HepG2 (cell line): Measurements from ENCODE around the gene EXOC6B. TPM values are rescaled to one million over a fixed set of nuclear protein-coding genes. Genes with fewer than 3 reads are reported as not detected.
A peak's percentile ranks its signal among the peaks of the same experiment; 100 is the strongest.

Experiments used
- ATAC-seq: fragments of 200-7000 bp; cut with Tn5 transposase; 3 replicates; pipeline ENCODE4 v1.9.1; 2020; ENCODE audit warnings: mild to moderate bottlenecking, moderate library complexity
- BruUV-seq: library from RNA; stranded (reverse); fragments of 400-500 nt; replicated peaks from 2 replicates; lab custom pipeline; 2021; lab: Mats Ljungman, UMichigan
- CTCF ChIA-PET: fragments of 300-600 bp; formaldehyde crosslinking; extraction: SDS; loops from one replicate; lab custom pipeline; 2021; ENCODE audit warnings: low total read pairs, inconsistent platforms, low intra/inter-chr PET ratio; lab: Yijun Ruan, JAX
- POLR2A ChIA-PET: fragments of 350-600 bp; sonication (Branson Sonifier 250); formaldehyde crosslinking; loops from one replicate; lab custom pipeline; 2020; ENCODE audit warnings: antibody characterized with exemption, inconsistent platforms; lab: Yijun Ruan, JAX
- DNase-seq: peaks from one replicate; pipeline ENCODE4 v3.0.0-alpha.2; 2015; ENCODE audit warnings: low spot score
- FAIRE-seq: peaks from 3 replicates; lab custom pipeline; 2011; peaks lifted over from hg19 to GRCh38; lab: Jason Lieb, UNC
- H2AFZ ChIP-seq: one replicate; pipeline ENCODE4 v1.6.1; 2011; ENCODE audit warnings: low read length, inconsistent platforms
- H3K27ac ChIP-seq: fragments of 300-600 bp; 3 replicates; pipeline ENCODE4 v1.8.0; 2011; ENCODE audit warnings: mixed run types, mild to moderate bottlenecking, mixed read lengths, low read length, inconsistent platforms; ENCODE audit not compliant: insufficient read depth; ENCODE audit errors: extremely low read length
- H3K27me3 ChIP-seq, 2 experiments: fragments of 200-600 bp in 1 of 2; 2 replicates in 1 of 2; 3 replicates in 1 of 2; pipeline versions ENCODE4 v1.6.0 to v1.8.0; 2011; ENCODE audit warnings: low read length in 2 of 2, mild to moderate bottlenecking in 2 of 2, moderate library complexity in 2 of 2, inconsistent platforms in 1 of 2; ENCODE audit not compliant: insufficient read depth in 2 of 2, control insufficient read depth in 1 of 2
- H3K36me3 ChIP-seq, 2 experiments: fragments of 200-600 bp in 1 of 2; replicated peaks in 1 of 2; 2 replicates in 1 of 2; 3 replicates in 1 of 2; pipeline versions ENCODE4 v1.5.1 to v1.8.0; 2011; ENCODE audit warnings: low read length in 2 of 2, inconsistent platforms in 1 of 2; ENCODE audit not compliant: insufficient read depth in 2 of 2, control insufficient read depth in 1 of 2
- H3K4me1 ChIP-seq: 2 replicates; pipeline ENCODE4 v1.5.1; 2012; ENCODE audit warnings: low read length, inconsistent platforms; ENCODE audit not compliant: insufficient read depth
- H3K4me2 ChIP-seq: 2 replicates; pipeline ENCODE4 v1.6.0; 2011; ENCODE audit warnings: low read depth, low read length, inconsistent platforms
- H3K4me3 ChIP-seq, 3 experiments: fragments of 200-600 bp in 1 of 3; sonication (generic), shearing (Covaris generic) in 1 of 3; replicated peaks in 1 of 3; 2 replicates each; pipeline ENCODE4 v1.5.1; 2011 to 2016; ENCODE audit warnings: low read length in 3 of 3, inconsistent platforms in 2 of 3, low read depth in 2 of 3, mild to moderate bottlenecking in 2 of 3, control low read depth in 1 of 3, mixed read lengths in 1 of 3; ENCODE audit not compliant: insufficient read depth in 1 of 3
- H3K79me2 ChIP-seq: one replicate; pipeline ENCODE4 v1.6.1; 2011; ENCODE audit warnings: low read length, inconsistent platforms; ENCODE audit not compliant: insufficient read depth
- H3K9ac ChIP-seq: 2 replicates; pipeline ENCODE4 v1.6.0; 2011; ENCODE audit warnings: mild to moderate bottlenecking, low read depth, low read length, inconsistent platforms; ENCODE audit not compliant: insufficient read depth
- H3K9me3 ChIP-seq: 2 replicates; pipeline ENCODE4 v1.5.1; 2012; ENCODE audit warnings: mild to moderate bottlenecking, low read length
- H4K20me1 ChIP-seq: 2 replicates; pipeline ENCODE4 v1.6.0; 2011; ENCODE audit warnings: inconsistent platforms, mild to moderate bottlenecking, low read length, moderate library complexity; ENCODE audit not compliant: insufficient read depth
- BCL3 ChIP-seq: sonication (generic); formaldehyde crosslinking; IDR thresholded peaks from 2 replicates; pipeline ENCODE4 v1.5.1; 2020; ENCODE audit warnings: mild to moderate bottlenecking, missing genetic modification reagents, moderate library complexity
- GFI1 ChIP-seq: sonication (generic); formaldehyde crosslinking; IDR thresholded peaks from 2 replicates; pipeline ENCODE4 v1.5.0; 2020; ENCODE audit warnings: missing genetic modification reagents, mild to moderate bottlenecking, borderline replicate concordance
- IKZF1 ChIP-seq: fragments of 450-650 bp; IDR thresholded peaks from 2 replicates; pipeline ENCODE4 v1.7.1; 2016
- RCOR2 ChIP-seq: IDR thresholded peaks from 2 replicates; pipeline ENCODE4 v1.6.1; 2016; ENCODE audit warnings: missing biosample characterization, missing genetic modification reagents
- SIN3B ChIP-seq: fragments of 150-350 bp; IDR thresholded peaks from 2 replicates; pipeline ENCODE4 v1.6.1; 2014; ENCODE audit warnings: low read length
- SNRNP70 ChIP-seq: fragments of 200-400 bp; formaldehyde crosslinking; IDR thresholded peaks from 2 replicates; pipeline ENCODE4 v1.6.1; 2017; ENCODE audit warnings: mild to moderate bottlenecking, low read depth, low read length, moderate library complexity
- STAG1 ChIP-seq: sonication (generic); formaldehyde crosslinking; IDR thresholded peaks from 2 replicates; pipeline ENCODE4 v1.4.0; 2020; ENCODE audit warnings: missing genetic modification reagents
- TARDBP ChIP-seq: sonication (generic); formaldehyde crosslinking; IDR thresholded peaks from 2 replicates; pipeline ENCODE4 v1.8.0; 2022; ENCODE audit warnings: mild to moderate bottlenecking, missing genetic modification reagents
- ZFYVE20 ChIP-seq: sonication (generic); formaldehyde crosslinking; IDR thresholded peaks from 2 replicates; pipeline ENCODE4 v1.8.0; 2023; ENCODE audit warnings: low read depth, mild to moderate bottlenecking, moderate library complexity, missing genetic modification reagents, borderline replicate concordance
- ZNF205 ChIP-seq: IDR thresholded peaks from 2 replicates; pipeline ENCODE4 v1.6.1; 2018; ENCODE audit warnings: missing biosample characterization, missing genetic modification reagents
- WGBS: methylation state at CpG from one replicate; pipeline ENCODE4 v1.1.6; 2017; ENCODE audit warnings: low lambda C conversion rate; 5-methylcytosine and 5-hydroxymethylcytosine counted together
- in situ Hi-C: cut with HindIII; loops from 2 replicates; pipeline ENCODE4 v1.10.0; 2017; ENCODE audit warnings: low pct_unique_long_range_greater_than_20kb; ENCODE audit not compliant: extremely low pct_ligation_motif_present
- intact Hi-C: fragments of 100-400 bp; cut with micrococcal nuclease; formaldehyde crosslinking; loops from one replicate; pipeline ENCODE4 v1.10.0; 2022; ENCODE audit not compliant: unreplicated experiment
- polyA plus RNA-seq, 8 experiments: library from polyadenylated mRNA; depleted of rRNA in 3 of 8; stranded (reverse) in 7 of 8; unstranded in 1 of 8; fragments of >200 nt; fragmentation: Illumina TruSeq in 4 of 8; extraction: Trizol in 4 of 8; gene quantifications; 2 replicates each; pipeline versions ENCODE4 v1.2.1 to v1.2.3, GENCODE V29; 2011 to 2016; ENCODE audit warnings: low read depth in 4 of 8, missing spikeins in 1 of 8, mixed read lengths in 1 of 8; ENCODE audit not compliant: insufficient read depth in 1 of 8
- total RNA-seq, 5 experiments: library from RNA; depleted of rRNA; stranded (reverse); fragments of >200 nt; fragmentation: Illumina TruSeq; extraction: Trizol; gene quantifications; 2 replicates each; pipeline ENCODE4 v1.2.3, GENCODE V29; 2016; ENCODE audit warnings: low read depth in 1 of 5
- TF ChIP-seq, protein P1 (sequence below): sonication (generic); formaldehyde crosslinking; IDR thresholded peaks from 2 replicates; pipeline ENCODE4 v1.5.0; 2020; ENCODE audit warnings: mild to moderate bottlenecking, missing genetic modification reagents, moderate library complexity

EXOC6B gene
- total and polyA plus RNA-seq, 2 of the 13 experiments (the other 11 are each of a cell fraction or from before 2014, with no cell fraction given), result 9.1 to 15.9 TPM

DNA sequence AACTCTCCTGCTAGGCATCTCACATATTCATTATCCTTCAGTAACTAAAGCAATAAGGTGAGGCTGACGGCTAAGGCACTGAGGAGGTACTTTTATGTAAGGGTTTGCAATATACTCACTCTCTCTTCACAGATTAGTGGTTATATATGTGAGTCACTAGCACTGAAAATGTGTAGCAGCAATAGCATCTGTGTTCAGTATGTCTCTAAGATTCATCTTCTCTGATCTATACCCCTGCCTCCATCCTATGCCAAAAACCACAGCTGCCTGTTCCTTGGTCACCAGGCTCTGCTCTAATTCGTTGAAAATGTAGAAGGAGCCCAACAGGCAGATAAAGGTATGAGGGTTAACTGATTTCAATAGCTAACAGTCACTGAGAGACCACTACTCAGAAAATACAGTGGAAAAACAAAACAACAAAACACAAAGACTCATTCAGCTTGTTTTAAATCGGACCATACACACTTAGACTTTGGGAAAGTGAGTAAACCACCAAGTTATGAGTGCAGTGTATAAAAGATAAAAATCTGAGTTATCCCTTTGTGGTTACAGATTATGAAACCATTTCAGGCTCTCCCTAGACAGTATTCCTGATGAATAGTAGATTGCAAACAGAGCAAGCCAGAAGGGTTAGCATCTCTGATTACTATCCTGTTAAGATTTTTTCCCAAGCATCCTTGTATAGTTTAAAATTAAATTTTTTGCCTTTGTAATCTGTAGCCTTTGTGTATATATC lies 602.8 kb downstream of the EXOC6B start (continued):
- no peak for TF ChIP-seq ZNF205 (CRISPR knock-in tag)
- no peak for TF ChIP-seq TARDBP
- no peak for TF ChIP-seq SNRNP70
- no peak for TF ChIP-seq IKZF1
- no peak for TF ChIP-seq SIN3B
- no peak for TF ChIP-seq BCL3
- TF ChIP-seq RCOR2, result no peak

DNA sequence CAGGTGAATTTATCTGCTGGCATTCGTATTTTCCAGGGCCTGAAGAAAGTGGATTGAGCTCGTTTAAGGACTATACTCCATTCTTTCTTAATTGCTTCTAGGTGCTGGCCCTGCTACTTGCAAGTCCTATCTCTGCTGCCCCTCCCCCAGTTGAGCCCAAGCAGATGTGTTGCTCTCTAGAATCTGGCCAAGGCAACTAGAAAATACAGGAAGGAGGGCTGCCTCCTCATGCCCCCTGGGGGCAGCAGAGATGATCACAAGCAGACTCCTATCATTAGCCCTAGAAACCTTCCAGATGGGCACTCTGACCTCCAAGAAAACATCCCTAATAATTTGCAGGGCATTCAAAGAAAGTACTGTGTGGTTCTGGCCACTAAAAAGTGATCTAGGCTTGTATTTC lies 605.7 kb downstream of the EXOC6B start:
- intact Hi-C loops, result no loop called here
- FAIRE-seq, result peak; percentile 18
- no peak overlapping the region for H2AFZ ChIP-seq
- H3K27ac ChIP-seq, result no peak overlapping the region
- H3K4me1 ChIP-seq, result peaks cover 7% of the 10 kb centered on the region; the same call in 1 of the 2 replicates
- TF ChIP-seq ZFYVE20 (CRISPR knock-in tag) (no peak), GFI1 (CRISPR knock-in tag) (no peak), STAG1 (CRISPR knock-in tag) (peak; percentile 32; the same call in 1 of the 2 replicates)
- TF ChIP-seq, protein P1, sequence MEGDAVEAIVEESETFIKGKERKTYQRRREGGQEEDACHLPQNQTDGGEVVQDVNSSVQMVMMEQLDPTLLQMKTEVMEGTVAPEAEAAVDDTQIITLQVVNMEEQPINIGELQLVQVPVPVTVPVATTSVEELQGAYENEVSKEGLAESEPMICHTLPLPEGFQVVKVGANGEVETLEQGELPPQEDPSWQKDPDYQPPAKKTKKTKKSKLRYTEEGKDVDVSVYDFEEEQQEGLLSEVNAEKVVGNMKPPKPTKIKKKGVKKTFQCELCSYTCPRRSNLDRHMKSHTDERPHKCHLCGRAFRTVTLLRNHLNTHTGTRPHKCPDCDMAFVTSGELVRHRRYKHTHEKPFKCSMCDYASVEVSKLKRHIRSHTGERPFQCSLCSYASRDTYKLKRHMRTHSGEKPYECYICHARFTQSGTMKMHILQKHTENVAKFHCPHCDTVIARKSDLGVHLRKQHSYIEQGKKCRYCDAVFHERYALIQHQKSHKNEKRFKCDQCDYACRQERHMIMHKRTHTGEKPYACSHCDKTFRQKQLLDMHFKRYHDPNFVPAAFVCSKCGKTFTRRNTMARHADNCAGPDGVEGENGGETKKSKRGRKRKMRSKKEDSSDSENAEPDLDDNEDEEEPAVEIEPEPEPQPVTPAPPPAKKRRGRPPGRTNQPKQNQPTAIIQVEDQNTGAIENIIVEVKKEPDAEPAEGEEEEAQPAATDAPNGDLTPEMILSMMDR, result peak; percentile 52
- no peak overlapping the region for H3K9ac ChIP-seq
- no peaks in the 10 kb centered on the region for H3K9me3 ChIP-seq
- H4K20me1 ChIP-seq, result no peaks in the 10 kb centered on the region
- DNase-seq, result peak; percentile 16
- no peak overlapping the region for H3K4me2 ChIP-seq
- H3K4me3 ChIP-seq, result no peak overlapping the region
- peak; percentile 80 for ATAC-seq
- H3K27me3 ChIP-seq, result no peaks in the 10 kb centered on the region
- no TSS peak for BruUV-seq
- in situ Hi-C loops, result no loop called here
- ChIA-PET POLR2A (no interaction called here), CTCF (no interaction called here)
- no peaks in the 10 kb centered on the region for H3K36me3 ChIP-seq
- WGBS, result 63% methylated on average over 2 of the region's 2 CpGs
- no peaks in the 10 kb centered on the region for H3K79me2 ChIP-seq
